HG02885 (cell line): ENCODE measurements around the gene PIGU.
"Not testable (repeated sequence)": the region's sequence is repeated elsewhere in the genome, so short reads cannot be mapped to it uniquely, and the experiment has no call there.

Source experiments
- ATAC-seq: cut with Tn5 transposase; IDR thresholded peaks from one replicate; pipeline ENCODE4 v1.9.1; 2021; ENCODE audit warnings: mild to moderate bottlenecking; ENCODE audit not compliant: unreplicated experiment, poor library complexity

Gene PIGU

GRCh38 chr20:34664751-34665150 lies 12.1 kb downstream of the PIGU start:
- not testable (repeated sequence) for ATAC-seq

DNA sequence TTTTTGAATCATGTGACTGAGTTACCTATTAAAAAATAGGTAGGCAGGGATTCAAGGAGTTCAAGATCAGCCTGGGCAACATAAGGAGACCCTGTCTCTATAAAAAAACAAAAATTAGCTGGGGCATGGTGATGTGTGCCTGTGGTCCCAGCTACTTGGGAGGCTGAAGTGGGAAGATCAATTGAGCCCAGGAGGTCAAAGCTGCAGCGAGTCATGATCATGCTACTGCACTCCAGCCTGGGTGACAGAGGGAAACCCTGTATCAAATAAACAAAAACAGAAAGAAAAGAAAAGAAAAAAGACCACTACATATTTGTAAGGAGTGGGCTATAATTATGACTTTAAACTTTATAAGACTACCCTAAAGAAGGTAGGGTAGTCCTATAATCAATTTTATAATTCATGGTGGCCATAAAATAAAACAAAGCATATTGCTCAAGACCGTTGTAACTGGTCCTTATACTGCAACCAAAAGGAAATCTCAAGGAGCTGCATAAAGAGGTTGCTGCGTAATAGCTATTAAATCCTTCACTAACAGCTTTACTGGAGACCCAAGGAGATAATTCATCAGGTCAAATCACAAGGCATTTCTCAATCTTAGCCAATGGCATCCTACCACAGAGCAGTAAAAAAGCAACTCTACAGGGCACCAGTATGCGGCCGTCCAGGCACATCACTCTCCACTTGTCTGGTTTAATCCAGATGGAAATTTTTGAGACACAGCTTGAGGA lies 13.5 kb downstream of the PIGU start:
- no peak for ATAC-seq

GRCh38 chr20:34661811-34662210 lies 15.1 kb downstream of the PIGU start:
- ATAC-seq = not testable (repeated sequence)

DNA sequence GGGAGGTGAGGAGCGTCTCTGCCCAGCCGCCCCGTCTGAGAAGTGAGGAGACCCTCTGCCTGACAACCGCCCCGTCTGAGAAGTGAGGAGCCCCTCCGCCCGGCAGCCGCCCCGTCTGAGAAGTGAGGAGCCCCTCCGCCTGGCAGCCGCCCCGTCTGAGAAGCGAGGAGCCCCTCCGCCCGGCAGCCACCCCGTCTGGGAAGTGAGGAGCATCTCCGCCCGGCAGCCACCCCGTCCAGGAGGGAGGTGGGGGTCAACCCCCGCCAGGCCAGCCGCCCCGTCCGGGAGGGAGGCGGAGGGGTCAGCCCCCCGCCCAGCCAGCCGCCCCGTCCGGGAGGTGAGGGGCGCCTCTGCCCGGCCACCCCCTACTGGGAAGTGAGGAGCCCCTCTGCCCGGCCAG lies 18.2 kb downstream of the PIGU start:
- not testable (repeated sequence) for ATAC-seq

DNA sequence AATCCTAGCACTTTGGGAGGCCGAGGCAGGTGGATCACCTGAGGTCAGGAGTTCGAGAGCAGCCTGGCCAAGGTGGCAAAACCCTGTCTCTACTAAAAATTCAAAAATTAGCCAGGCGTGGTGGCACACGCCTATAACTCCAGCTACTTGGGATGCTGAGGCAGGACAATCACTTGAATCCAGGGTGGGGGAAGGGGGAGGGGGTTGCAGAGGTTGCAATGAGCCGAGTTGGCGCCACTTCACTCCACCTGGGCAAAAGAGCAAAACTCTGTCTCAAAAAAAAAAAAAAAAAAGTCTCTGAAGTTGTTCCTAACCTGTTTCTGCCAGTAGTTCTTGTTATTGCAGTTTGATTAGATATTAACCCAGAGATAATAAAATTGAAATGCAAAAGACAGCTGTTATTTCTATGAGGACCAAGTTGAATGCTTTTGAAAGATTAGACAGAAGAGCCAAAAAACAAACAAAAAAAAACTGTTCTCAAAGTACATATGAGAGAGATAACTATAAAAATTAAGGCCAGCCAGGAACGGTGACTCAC lies 22.6 kb downstream of the PIGU start:
- ATAC-seq = no peak

- ATAC-seq = no peak
These were observed 25.7 kb downstream of the PIGU start for GRCh38 chr20:34651200-34651599.

DNA sequence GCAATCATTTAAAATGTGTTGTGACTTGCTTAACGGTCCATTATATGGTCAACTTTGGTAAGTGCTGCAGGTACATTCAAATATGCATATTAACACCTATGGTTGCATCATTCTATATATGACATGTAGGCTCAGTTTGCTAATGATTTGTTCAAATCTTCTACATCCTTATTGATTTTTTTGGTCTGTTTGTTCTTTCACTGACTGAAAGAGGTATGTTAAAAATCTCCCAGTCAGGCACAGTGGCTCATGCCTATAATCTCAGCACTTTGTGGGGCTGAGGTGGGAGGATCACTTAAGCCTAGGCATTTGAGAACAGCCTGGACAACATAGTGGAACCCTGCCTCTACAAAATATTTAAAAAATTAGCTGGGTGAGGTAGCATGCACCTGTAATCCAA lies 29.2 kb downstream of the PIGU start:
- ATAC-seq = no peak

- no peak for ATAC-seq
These were observed 31.9 kb downstream of the PIGU start for GRCh38 chr20:34644951-34645350.

DNA sequence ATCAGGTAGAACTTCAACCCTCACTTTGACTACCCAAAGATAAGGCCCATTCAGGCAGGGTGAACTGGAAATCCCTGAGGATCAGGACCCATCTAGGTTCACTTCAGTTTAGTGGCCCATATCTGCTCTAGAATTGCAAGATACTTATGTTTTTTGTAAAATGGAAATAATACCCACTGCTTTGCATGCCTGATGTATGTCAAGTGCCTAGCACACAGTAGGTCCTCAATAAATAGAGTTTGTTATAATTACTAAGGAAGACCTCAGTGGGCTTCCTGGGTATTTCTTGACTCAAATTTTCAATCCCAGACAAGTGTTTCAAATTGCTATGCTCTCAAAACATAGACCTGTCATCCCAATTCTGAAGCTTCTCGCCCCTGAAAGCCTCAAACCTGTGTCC lies 32.5 kb downstream of the PIGU start:
- ATAC-seq = no peak

DNA sequence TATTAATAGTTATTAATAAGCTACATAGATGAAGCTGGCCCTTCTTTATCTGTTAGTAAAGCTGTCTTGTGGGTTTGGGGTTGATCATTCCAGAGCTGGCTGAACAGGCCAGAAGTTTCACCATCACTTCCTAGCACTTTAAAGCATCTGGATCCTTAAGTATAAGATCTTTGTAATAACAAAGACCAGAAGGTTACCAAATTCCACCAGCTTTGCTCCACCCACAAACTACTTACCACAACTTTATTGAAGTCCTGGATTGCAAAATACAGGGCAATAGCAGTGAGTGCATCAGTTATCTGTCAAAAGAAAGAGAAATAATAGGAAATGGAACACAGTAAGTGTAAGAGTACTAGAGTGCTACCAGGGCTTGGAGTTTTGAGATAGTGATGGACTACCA lies 33.0 kb downstream of the PIGU start:
- no peak for ATAC-seq

DNA sequence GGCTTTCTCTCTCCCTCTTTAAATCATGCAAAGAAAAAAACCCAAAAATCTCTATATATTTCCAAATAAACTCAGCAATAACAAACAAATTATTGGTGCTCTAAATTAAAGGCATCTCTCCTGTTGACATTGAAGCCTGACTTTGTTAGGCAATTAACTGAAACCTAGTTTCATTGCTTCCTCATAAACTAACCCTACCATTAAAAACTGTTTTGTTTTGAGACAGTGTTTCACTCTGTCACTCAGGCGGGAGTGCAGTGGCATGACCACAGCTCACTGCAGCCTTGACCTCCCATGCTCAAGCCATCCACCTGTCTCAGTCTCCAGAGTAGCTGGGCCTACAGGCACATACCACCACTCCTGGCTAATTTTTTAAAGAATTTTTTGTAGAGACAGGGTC lies 34.9 kb downstream of the PIGU start:
- ATAC-seq = no peak

DNA sequence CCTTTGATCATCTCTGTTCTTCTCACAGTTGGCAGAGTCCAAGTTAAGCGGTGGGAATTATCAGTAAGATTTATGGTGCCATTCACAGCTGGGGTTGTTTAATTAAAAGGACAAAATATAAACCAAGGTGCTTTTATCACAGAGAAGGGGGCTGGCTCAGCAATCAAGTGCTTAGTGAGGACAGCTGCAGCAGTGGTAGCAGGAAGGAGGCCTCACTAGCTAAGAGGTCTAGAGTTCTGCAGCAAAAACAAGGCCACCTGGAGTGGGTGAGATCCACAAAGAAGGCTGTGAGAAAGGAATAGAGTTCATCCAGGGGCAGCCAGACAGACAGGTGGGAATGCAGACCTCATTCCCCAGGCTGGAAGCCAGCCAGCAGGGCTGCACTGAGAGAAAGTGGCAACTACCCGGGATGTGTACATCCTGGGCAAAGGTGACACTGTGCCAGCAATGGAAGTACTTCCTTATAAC lies 37.1 kb downstream of the PIGU start:
- ATAC-seq = no peak

DNA sequence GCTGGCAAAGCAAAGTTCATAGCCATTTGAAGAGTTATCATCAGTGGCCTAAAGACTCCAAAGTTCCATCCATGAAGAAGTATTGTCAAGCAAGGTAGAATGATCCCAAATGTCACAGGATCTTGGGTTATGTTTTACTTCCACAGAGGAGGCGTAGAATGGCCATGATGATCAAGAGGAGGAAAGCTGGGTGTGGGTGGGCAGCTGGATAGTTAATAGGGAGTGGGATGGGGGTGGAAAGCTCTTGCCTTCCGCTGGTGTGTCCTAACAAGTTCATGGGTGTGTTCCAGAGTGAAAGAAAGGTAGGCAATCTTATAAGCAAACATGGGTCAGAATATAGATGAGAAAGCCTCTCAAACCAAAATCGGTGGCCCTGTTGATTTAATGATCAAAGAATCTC lies 38.4 kb downstream of the PIGU start:
- no peak for ATAC-seq

- ATAC-seq = no peak
These were observed 38.9 kb downstream of the PIGU start for GRCh38 chr20:34638039-34638292.

- no peak for ATAC-seq
These were observed 39.5 kb downstream of the PIGU start for GRCh38 chr20:34637245-34638038.

DNA sequence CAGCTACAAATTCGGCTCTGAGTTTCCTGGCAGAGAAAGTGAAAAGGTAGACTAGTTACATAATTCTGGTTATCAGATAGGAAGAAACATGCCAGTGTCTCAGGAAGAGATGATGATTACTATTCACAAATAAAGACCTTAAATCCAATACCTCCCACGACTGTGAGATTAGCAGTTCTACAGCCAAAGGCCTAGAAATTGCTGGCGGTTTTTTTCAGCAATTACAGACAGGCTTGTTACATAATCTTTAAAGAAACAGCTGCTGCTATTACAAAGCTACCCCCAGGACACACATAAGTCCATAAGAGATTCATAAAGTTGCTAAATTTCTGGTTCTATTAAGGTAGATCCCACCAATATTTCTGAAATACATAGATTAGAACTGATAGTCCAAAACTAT lies 40.2 kb downstream of the PIGU start:
- ATAC-seq = no peak

GRCh38 chr20:34634392-34634791 lies 42.5 kb downstream of the PIGU start:
- no peak for ATAC-seq

- no peak for ATAC-seq
These were observed 43.9 kb downstream of the PIGU start for GRCh38 chr20:34632870-34633452.

DNA sequence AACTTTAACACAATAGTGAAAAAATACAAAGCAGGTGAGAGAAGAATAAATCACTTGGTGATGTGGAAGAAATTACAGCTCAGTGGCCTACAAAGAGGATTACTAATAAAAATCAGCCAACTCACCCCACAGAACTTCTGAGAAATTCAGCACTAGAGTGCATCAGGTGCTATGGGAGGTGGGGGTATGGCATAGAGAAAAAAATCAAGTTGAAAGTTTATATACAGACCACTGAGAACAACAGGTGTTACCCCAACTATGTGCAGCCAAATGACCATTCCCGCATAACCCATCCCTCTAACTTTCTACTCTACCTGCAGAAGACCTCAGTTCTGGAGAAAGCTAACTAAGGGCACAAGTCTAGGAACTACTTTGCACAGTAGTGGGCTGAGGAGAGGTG lies 47.0 kb downstream of the PIGU start:
- ATAC-seq = no peak

- no peak for ATAC-seq
These were observed 47.5 kb downstream of the PIGU start for GRCh38 chr20:34629342-34629741.

DNA sequence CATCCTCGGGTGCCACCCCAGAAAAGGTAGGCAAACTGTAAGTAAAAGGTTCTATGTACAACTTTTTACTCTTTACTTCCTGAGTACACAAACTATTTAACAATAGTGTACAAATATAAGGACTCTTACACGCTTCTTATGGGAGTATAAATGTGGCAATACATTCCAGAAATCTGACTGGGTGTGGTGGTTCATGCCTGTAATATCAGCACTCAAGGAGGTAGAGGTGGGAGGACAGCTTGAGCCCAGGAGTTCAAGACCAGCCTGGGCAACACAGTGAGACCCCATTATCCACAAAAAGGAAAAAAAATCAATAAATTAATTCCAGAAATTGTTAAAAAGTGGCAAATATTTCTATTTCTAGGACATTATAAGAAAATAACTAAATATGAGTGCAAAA lies 48.9 kb downstream of the PIGU start:
- ATAC-seq = no peak
